SK-N-SH treated with all-trans-retinoic acid at 6 μM for 48 hours (cell line): Measurements from ENCODE around the gene WDR31.
"Not testable (repeated sequence)": the region's sequence is repeated elsewhere in the genome, so short reads cannot be mapped to it uniquely, and the experiment has no call there.

Experiments used
- ATAC-seq: fragments of 200-7000 bp; cut with Tn5 transposase; 3 replicates; pipeline ENCODE4 v1.9.1; 2020; ENCODE audit warnings: mild to moderate bottlenecking, moderate library complexity
- ARNTL ChIP-seq: fragments of 450-650 bp; formaldehyde crosslinking; IDR thresholded peaks from 2 replicates; pipeline ENCODE4 v1.5.0; 2020; ENCODE audit warnings: low read depth, mild to moderate bottlenecking, moderate library complexity, borderline replicate concordance
- BACH2 ChIP-seq: fragments of 250-450 bp; sonication (Bioruptor Pico); IDR thresholded peaks from 2 replicates; pipeline ENCODE4 v1.9.0; 2021; ENCODE audit warnings: mild to moderate bottlenecking, borderline replicate concordance
- CSDC2 ChIP-seq: fragments of 250-450 bp; sonication (Bioruptor Pico); IDR thresholded peaks from 2 replicates; pipeline ENCODE4 v1.5.0; 2020; ENCODE audit warnings: mild to moderate bottlenecking, moderate library complexity
- CSRNP3 ChIP-seq: fragments of 250-450 bp; sonication (Bioruptor Pico); IDR thresholded peaks from 2 replicates; pipeline ENCODE4 v1.5.1; 2021; ENCODE audit warnings: mild to moderate bottlenecking, moderate library complexity
- ESRRG ChIP-seq: fragments of 250-450 bp; sonication (Bioruptor Pico); IDR thresholded peaks from 2 replicates; pipeline ENCODE4 v1.6.1; 2021; ENCODE audit warnings: mild to moderate bottlenecking
- GLIS3 ChIP-seq: fragments of 250-450 bp; sonication (Bioruptor Pico); IDR thresholded peaks from 2 replicates; pipeline ENCODE4 v1.5.0; 2020; ENCODE audit warnings: mild to moderate bottlenecking, moderate library complexity
- ISL1 ChIP-seq: fragments of 250-450 bp; sonication (Bioruptor Pico); IDR thresholded peaks from 2 replicates; pipeline ENCODE4 v2.1.2; 2022; ENCODE audit warnings: mild to moderate bottlenecking, moderate library complexity
- OSR1 ChIP-seq: fragments of 250-450 bp; sonication (Bioruptor Pico); IDR thresholded peaks from 2 replicates; pipeline ENCODE4 v1.8.0; 2022; ENCODE audit warnings: moderate library complexity, mild to moderate bottlenecking, inconsistent platforms
- POU6F1 ChIP-seq: fragments of 250-450 bp; sonication (Bioruptor Pico); IDR thresholded peaks from 2 replicates; pipeline ENCODE4 v1.8.0; 2021; ENCODE audit warnings: low read depth, mild to moderate bottlenecking, moderate library complexity, borderline replicate concordance
- PPARA ChIP-seq: fragments of 250-450 bp; sonication (Bioruptor Pico); IDR thresholded peaks from 2 replicates; pipeline ENCODE4 v1.5.0; 2020; ENCODE audit warnings: mild to moderate bottlenecking, borderline replicate concordance
- SNAI2 ChIP-seq: fragments of 250-450 bp; sonication (Bioruptor Pico); IDR thresholded peaks from 2 replicates; pipeline ENCODE4 v1.5.0; 2020; ENCODE audit warnings: mild to moderate bottlenecking, moderate library complexity
- TCF4 ChIP-seq: fragments of 250-450 bp; sonication (Bioruptor Pico); IDR thresholded peaks from 2 replicates; pipeline ENCODE4 v1.8.0; 2021; ENCODE audit warnings: mild to moderate bottlenecking, moderate library complexity, borderline replicate concordance
- TOX ChIP-seq: fragments of 250-450 bp; sonication (Bioruptor Pico); IDR thresholded peaks from 2 replicates; pipeline ENCODE4 v1.8.0; 2021; ENCODE audit warnings: mild to moderate bottlenecking, moderate library complexity, borderline replicate concordance
- ZC3H10 ChIP-seq: fragments of 250-450 bp; sonication (Bioruptor Pico); IDR thresholded peaks from 2 replicates; pipeline ENCODE4 v1.5.1; 2021; ENCODE audit warnings: mild to moderate bottlenecking, moderate library complexity
- ZFP3 ChIP-seq: fragments of 250-450 bp; sonication (Bioruptor Pico); IDR thresholded peaks from 2 replicates; pipeline ENCODE4 v1.5.0; 2020; ENCODE audit warnings: mild to moderate bottlenecking, moderate library complexity
- ZFP30 ChIP-seq: fragments of 450-650 bp; formaldehyde crosslinking; IDR thresholded peaks from 2 replicates; pipeline ENCODE4 v1.5.0; 2022; ENCODE audit warnings: mild to moderate bottlenecking, moderate library complexity
- ZNF565 ChIP-seq: fragments of 450-650 bp; formaldehyde crosslinking; conservative IDR thresholded peaks from 2 replicates; pipeline ENCODE4 v1.5.0; 2020; ENCODE audit warnings: low read depth, mild to moderate bottlenecking, moderate library complexity
- ZNF70 ChIP-seq: fragments of 450-650 bp; formaldehyde crosslinking; IDR thresholded peaks from 2 replicates; pipeline ENCODE4 v1.5.0; 2020; ENCODE audit warnings: mild to moderate bottlenecking, moderate library complexity
- ZNF8 ChIP-seq: fragments of 450-650 bp; formaldehyde crosslinking; IDR thresholded peaks from 2 replicates; pipeline ENCODE4 v1.5.0; 2020; ENCODE audit warnings: mild to moderate bottlenecking, moderate library complexity
- TF ChIP-seq, protein P1 (sequence below): fragments of 250-450 bp; sonication (Bioruptor Pico); IDR thresholded peaks from 2 replicates; pipeline ENCODE4 v1.5.0; 2020; ENCODE audit warnings: mild to moderate bottlenecking, moderate library complexity
- TF ChIP-seq, protein P2 (sequence below): fragments of 250-450 bp; sonication (Bioruptor Pico); IDR thresholded peaks from 2 replicates; pipeline ENCODE4 v1.8.0; 2020; ENCODE audit warnings: mild to moderate bottlenecking, moderate library complexity, borderline replicate concordance

Gene WDR31

DNA sequence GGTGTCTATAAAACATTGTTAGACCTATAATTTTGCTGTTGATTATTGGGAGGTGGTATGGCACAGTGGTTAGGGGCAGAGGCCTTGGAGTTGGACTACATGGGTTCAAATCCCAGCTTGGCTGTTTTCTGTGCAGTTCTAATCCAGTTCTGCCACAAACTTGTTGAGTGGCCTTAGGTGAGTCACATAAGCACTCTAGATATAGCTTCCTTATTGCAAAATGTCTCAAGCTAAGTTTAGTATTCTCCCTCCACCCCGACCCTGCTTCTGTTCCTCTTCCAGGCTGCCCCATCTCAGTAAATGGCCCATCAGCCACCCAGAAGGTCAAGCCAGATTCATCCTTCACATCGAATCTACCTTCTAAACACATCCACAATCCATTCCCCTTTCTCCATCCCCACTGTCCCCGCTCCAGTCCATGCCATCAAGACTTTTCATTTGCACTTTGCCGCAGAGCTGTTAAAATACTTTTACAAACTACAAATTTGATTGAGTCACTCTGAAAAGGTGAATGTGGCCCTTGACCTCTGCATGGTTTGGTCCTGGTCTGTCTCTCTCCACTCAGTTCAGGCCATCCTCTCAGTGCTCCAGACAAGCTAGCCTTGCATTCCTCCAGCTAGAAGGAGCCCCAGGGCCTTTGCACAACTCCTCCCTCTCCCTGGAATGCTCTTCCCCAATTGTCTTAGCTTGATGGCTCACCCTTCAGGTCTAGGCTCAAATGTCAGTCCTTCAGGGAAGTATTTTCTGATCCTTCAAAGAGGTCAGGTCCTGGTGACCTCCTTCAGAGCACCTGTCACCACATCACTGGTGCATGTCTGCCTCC lies 46.7 kb upstream of the WDR31 start:
- ATAC-seq, result no peak
- TF ChIP-seq ISL1 (CRISPR knock-in tag) (no peak), ZNF8 (CRISPR knock-in tag) (no peak)

- no peak for ATAC-seq
- TF ChIP-seq, protein P1, sequence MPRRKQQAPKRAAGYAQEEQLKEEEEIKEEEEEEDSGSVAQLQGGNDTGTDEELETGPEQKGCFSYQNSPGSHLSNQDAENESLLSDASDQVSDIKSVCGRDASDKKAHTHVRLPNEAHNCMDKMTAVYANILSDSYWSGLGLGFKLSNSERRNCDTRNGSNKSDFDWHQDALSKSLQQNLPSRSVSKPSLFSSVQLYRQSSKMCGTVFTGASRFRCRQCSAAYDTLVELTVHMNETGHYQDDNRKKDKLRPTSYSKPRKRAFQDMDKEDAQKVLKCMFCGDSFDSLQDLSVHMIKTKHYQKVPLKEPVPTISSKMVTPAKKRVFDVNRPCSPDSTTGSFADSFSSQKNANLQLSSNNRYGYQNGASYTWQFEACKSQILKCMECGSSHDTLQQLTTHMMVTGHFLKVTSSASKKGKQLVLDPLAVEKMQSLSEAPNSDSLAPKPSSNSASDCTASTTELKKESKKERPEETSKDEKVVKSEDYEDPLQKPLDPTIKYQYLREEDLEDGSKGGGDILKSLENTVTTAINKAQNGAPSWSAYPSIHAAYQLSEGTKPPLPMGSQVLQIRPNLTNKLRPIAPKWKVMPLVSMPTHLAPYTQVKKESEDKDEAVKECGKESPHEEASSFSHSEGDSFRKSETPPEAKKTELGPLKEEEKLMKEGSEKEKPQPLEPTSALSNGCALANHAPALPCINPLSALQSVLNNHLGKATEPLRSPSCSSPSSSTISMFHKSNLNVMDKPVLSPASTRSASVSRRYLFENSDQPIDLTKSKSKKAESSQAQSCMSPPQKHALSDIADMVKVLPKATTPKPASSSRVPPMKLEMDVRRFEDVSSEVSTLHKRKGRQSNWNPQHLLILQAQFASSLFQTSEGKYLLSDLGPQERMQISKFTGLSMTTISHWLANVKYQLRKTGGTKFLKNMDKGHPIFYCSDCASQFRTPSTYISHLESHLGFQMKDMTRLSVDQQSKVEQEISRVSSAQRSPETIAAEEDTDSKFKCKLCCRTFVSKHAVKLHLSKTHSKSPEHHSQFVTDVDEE (CRISPR knock-in tag), result no peak
- TF ChIP-seq TCF4 (CRISPR knock-in tag) (no peak), OSR1 (no peak), ZNF70 (CRISPR knock-in tag) (no peak), CSDC2 (CRISPR knock-in tag) (no peak), TOX (no peak), BACH2 (no peak), ZFP3 (no peak), ZFP30 (CRISPR knock-in tag) (no peak), ESRRG (CRISPR knock-in tag) (no peak), POU6F1 (no peak), PPARA (no peak), ISL1 (CRISPR knock-in tag) (no peak), CSRNP3 (CRISPR knock-in tag) (no peak), ZNF8 (CRISPR knock-in tag) (no peak), ZC3H10 (no peak), SNAI2 (CRISPR knock-in tag) (no peak), ZNF565 (CRISPR knock-in tag) (no peak), ARNTL (CRISPR knock-in tag) (no peak)
- TF ChIP-seq, protein P2, sequence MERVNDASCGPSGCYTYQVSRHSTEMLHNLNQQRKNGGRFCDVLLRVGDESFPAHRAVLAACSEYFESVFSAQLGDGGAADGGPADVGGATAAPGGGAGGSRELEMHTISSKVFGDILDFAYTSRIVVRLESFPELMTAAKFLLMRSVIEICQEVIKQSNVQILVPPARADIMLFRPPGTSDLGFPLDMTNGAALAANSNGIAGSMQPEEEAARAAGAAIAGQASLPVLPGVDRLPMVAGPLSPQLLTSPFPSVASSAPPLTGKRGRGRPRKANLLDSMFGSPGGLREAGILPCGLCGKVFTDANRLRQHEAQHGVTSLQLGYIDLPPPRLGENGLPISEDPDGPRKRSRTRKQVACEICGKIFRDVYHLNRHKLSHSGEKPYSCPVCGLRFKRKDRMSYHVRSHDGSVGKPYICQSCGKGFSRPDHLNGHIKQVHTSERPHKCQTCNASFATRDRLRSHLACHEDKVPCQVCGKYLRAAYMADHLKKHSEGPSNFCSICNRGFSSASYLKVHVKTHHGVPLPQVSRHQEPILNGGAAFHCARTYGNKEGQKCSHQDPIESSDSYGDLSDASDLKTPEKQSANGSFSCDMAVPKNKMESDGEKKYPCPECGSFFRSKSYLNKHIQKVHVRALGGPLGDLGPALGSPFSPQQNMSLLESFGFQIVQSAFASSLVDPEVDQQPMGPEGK (CRISPR knock-in tag), result no peak
These were observed 41.9 kb upstream of the WDR31 start for GRCh38 chr9:113381909-113382411.

GRCh38 chr9:113381441-113381840 lies 41.4 kb upstream of the WDR31 start:
- ATAC-seq, result not testable (repeated sequence)

DNA sequence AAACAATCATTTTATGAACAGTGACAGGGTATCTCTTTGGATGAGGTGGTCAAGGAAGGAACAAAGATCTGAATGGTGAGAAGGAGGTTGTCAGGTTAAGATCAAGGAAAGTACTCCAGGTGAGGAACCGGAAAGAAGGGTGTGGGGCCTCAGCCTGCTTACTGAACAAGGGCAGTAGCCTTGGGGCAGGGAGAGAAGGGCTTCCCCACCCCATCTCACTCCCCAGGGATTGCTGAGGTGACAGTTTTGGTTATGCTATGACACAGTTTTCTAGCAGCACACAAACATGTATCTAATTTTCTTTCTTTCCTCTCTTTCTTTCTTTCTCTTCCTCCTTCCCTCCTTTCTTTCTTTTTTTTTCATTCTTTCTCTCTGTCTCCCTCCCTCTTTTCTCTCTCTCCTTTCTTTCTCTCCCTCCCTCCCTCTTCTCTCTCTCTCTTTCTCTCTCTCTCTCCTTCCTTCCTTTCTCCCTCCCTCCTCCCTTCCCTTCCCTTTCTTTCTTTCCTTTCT lies 40.8 kb upstream of the WDR31 start:
- ATAC-seq, result no peak
- TF ChIP-seq GLIS3 (CRISPR knock-in tag), result no peak
- no peak for TF ChIP-seq CSDC2 (CRISPR knock-in tag)
- TF ChIP-seq, protein P2 (CRISPR knock-in tag), result no peak
- no peak for TF ChIP-seq ZNF8 (CRISPR knock-in tag)
- TF ChIP-seq TOX, result no peak
- TF ChIP-seq ZC3H10, result no peak
- TF ChIP-seq, protein P1 (CRISPR knock-in tag), result no peak
- TF ChIP-seq ARNTL (CRISPR knock-in tag), result no peak
- TF ChIP-seq ESRRG (CRISPR knock-in tag), result no peak
- TF ChIP-seq ISL1 (CRISPR knock-in tag), result no peak
- no peak for TF ChIP-seq TCF4 (CRISPR knock-in tag)
